Hematopoietic multipotent progenitor cell treated with erythropoietin and hydrocortisone succinate and interleukin-3 and kit ligand, for 4 days (in vitro differentiated cells): Measurements from ENCODE around the gene SLC35A1.
A peak's percentile ranks its signal among the peaks of the same experiment; 100 is the strongest.

ENCODE experiments used
- DNase-seq: peaks from one replicate; pipeline ENCODE4 v3.0.0-alpha.2; 2015

The SLC35A1 gene

DNA sequence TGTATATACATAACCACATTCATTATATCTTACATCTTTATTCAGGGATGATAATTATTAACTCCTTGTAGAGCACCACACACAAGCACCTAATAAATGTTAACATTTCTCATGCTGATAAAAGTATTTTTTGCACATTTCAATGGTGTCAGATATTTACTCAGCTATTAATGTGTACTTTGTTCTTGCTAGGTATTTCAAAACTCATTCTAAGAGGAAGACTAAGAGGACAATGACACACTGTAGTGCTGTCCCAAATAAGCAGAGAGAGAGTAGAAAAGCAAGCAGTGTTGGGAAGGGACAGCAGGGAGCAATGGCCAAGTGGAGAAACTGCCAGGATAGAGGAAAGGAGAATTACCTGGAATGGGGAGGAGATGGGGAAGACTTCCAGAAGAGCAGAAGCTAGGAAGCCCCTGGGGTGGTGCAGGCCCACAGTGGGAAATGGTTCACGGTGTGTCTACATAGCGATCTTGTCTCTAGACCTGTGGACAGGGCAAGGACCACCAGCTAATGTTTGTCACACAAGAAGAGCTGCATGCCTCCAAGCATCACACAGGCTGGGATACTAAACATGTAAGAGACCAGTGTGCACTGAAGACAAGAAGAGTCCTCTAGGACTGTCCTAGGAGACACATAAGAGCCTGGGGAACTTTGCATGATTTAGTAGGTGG, 61.7 kb downstream of the SLC35A1 start:
- no peak for DNase-seq

DNA sequence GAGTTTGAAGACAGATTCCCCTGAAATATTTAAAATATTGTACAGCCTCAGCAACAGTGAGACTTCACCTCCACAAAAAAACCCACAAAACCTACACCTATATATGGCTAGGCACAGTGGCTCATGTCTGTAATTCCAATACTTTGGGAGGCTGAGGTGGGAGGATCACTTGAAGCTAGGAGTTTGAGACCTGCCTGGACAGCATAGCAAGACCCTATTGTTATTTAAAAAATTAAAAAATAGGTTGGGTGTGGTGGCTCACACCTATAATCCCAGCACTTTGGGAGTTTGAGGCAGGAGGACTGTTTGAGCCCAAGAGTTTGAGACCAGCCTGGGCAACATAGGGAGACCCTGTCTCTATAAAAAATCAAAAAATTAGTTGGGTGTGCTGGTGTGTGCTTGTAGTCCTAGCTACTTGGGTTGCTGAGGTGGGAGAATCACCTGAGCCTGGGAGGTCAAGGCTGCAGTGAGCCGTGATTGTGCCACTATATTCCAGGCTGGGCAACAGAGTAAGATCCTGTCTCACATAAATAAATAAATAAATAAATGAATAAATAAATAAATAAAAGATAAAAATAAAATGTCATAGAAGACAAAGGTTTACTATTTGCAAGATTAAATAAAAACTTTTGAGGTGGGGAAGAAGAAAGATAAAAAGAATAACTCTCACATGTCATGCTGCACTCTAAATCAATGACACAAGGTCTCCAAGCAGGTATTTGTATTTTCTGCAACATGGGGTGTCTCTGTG, 65.9 kb downstream of the SLC35A1 start:
- DNase-seq: no peak

DNA sequence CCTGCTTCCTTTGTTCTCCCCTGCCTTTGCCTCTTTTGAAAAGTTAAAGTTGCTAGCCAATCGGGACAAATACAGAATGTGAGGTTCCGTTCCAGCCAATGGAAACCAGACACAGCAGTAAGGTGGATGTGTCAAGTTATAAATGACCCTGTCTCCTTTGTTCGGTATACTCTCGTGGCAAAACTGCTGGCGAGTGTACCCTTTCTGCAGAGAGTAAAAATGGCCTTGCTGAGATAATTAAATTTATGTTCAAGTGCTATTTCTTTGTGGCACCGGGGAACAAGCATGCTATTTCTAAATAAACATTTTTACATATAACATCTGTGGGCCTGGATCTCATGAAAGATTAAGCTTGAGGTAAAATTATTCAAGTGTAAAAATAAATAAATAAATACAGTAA, 66.8 kb downstream of the SLC35A1 start:
- no peak for DNase-seq

DNA sequence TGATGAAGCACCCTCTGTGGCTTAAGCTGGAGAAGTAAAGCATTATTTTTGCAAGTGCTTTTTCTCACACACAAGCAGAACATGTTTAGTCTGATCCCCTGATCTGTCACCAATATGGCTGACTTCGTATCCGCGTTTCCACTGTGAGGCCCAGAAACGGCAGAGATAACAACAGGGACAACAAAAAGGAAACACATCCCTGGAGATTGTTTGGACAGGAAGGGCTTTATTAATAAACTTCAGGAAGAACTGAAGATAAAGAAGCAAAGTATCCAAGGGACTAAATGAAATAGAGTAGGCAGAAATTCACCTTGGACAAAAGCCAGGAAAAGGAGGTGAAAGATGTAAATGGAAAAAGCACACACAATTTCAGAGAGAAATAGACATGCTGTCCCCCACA, 67.8 kb downstream of the SLC35A1 start:
- DNase-seq: no peak

DNA sequence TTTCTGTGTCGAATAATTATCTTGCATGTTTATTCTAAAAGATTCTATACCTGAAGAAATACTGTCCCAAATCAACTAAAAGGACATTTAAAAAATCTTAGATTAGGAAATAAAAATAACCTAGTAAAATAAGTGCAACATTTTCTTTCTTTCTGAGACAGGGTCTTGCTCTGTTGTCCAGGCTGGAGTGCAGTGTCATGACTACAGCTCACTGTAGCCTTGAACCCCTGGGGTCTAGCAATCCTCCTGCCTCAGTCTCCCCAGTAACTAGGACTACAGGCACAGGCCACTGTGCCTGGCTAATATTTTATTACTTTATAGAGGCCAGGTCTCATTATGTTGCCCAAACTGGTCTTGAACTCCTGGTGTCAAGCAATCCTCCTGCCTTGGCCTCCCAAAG, 68.3 kb downstream of the SLC35A1 start:
- DNase-seq: no peak

DNA sequence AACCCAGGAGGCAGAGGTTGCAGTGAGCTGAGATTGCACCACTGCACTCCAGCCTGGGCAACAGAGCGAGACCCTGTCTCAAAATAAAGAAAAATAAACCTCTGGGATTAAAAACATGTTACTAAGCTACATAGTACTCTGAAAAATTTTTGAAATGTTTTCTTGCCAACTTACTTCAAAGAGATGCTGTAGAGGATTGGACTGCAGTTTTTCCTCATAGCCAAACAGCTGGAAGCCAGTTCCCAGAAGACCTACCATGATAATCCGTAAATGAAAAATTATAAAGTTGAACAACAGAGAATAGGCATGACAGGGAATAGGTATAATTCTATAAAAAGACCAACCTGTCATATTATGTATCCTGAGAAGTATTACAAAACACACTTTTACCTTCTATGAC, 69.0 kb downstream of the SLC35A1 start:
- no peak for DNase-seq

DNA sequence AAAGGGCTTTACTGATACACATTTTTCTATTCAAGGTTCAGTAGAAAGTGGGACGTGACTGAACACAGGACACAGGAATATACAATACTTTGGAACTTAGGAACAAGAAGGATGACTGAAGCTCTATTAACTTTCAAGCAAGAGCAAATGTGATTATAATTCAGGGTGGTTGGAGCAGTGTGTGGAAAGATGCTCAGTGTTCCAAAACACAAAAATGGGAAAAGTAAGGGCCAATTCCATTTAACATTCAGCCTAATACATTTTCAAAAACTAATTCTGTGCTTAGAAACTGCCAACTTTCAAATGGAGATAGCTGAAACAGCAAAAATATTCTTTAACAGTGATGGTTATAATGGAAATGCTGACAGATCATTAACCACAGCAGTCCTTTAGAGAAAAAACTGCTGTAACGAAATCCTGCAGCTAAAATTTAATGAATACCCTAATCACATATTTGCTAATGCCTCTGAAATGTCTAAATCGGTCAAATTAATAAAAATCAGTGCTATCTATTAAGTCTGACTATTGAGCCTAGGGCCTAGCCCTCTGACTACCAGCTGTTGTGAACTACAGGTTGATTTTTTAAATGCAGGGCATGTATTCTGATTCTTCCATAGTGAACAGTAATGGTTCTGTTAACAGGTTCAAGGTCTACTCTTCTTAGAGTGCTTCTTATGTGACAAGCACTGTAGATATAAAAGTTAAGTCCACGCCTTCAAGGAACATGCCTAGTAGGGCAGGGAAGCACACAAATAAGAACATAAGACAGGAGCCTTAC, 71.1 kb downstream of the SLC35A1 start:
- no peak for DNase-seq

DNA sequence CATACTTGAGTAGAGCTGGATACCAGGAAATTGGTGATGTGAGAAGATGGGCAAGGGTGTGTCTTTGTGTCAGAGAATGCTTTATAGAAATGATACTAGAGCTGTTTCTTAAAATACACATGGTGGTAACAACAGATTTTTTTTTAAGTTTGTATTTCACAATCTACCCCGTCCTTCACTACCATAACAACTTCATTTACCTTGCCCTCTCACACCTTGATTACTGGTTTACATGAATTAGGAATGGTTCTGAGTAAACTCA, 71.6 kb downstream of the SLC35A1 start:
- no peak for DNase-seq

DNA sequence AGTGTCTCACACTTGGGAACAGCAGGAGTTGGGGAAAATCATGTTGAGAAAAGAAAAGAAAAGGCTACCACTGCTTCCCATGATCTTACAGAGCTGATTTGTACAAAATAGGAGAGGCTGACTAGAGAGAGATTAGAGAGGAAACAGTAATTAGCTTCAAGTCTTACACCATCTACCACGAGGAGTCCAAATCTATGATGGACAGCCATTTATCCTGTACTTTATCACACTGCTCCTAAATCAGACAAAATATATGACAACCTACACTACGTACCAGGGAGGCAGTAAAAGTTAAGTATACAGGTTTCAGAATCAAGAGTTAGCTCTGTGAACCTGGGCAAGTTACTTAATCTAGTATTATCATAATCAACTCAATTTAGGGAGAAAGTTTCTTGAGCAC, 79.0 kb downstream of the SLC35A1 start:
- DNase-seq: peak; percentile 1

DNA sequence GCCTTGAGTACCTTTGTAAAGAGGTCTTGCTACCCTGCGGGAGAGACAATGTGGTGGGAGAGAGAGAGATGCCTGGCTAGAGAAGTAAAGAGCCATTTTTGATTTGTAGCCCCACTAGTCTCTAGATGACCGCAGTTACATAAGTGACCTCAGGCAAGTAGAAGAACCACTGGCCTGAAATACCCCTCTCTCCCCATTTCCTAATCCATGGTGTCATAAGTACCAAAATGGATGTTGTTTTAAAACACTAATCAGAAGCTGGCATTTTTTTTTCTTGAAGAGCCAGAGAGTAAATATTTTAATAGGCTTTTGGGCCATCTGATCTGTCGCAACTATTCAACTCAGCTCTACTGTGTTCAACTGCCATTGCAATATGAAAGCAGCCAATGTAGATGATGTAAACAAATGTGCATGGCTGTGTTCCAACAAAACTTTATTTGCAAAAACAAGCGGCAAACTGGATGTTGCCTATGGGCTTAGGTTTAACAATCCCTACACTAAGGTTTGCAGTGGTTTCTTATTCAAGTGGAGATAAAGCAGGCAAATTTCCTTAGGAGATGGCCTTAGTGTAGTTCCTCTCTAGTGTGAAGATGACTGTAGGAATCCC, 80.5 kb downstream of the SLC35A1 start:
- no peak for DNase-seq

DNA sequence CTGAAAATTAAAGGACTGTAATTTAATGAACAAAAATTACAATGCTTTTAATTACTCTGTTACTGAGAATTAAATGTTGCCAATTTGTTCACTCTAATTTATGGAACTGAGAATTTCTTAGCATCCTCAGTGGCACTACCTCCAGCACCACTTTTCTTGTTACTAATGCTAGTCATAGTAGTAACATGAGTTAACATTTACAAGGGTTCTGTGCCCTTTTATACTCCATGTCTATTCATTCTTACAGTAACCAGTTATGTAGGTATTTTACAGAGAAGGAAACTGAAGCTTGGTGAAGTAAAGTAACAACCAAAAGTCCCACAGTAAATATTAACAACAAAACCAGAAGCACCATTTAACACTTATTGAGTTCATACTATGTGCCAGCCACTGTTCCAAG, 82.7 kb downstream of the SLC35A1 start:
- DNase-seq: no peak

DNA sequence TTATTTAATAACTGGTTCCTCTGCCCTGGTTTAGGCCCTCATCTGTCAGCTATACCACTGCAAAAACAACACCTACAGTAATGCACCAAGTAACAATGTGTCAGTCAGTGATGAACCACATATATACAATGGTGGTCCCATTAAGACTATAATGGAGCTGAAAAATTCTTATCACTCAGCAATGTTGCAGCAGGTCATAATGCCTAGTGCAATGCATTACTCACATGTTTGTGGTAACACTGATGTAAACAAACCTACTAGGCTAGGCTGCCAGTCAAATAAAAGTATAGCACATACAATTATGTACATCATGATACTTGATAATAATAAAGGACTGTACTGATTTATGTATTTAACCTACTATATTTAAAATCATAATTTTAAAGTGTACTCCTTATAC, 85.7 kb downstream of the SLC35A1 start:
- DNase-seq: no peak

DNA sequence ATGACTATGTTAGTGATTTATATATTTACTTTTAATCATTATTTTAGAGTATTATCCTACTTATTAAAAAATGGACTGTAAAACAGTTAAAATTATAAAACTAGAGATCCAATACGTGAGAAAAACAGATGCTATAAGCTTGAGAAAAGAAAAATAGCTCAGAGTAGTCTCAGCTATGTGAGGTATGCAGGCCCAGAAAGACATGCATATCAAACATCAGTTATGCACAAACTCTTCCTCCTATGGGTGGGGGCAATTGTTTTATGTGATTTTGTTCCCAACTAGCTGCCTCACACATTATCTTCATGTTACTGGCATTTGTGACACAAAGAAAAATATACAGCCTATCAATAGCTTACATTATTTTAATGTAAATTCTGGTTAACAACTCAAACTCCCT, 88.2 kb downstream of the SLC35A1 start:
- no peak for DNase-seq
